Astrocyte of the cerebellum (primary cell): ENCODE data around the gene TK2.

Experiments used
- DNase-seq: peaks from one replicate; pipeline ENCODE4 v3.0.0-alpha.2; 2011; ENCODE audit warnings: low read depth
- H3K4me3 ChIP-seq: 2 replicates; pipeline ENCODE4 v1.5.1; 2011; ENCODE audit warnings: mild to moderate bottlenecking, low read depth, low read length, moderate library complexity
- CTCF ChIP-seq: IDR thresholded peaks from 2 replicates; pipeline ENCODE4 v1.5.1; 2012; ENCODE audit warnings: low read length, low read depth, moderate library complexity, mild to moderate bottlenecking; ENCODE audit errors: missing control alignments
- in situ Hi-C: cut with HindIII; loops from 2 replicates; pipeline ENCODE4 v1.10.0; 2017; ENCODE audit warnings: low sequenced_read_pairs

TK2 gene

GRCh38 chr16:66487580-66488275 lies 62.2 kb downstream of the TK2 start:
- in situ Hi-C loops: loop anchor here (5.0 kb wide), 1 partner anchor 70 kb away; no protein-coding TSS in a partner anchor
- no peak overlapping the region for H3K4me3 ChIP-seq
- TF ChIP-seq CTCF: no peak
- DNase-seq: no peak

DNA sequence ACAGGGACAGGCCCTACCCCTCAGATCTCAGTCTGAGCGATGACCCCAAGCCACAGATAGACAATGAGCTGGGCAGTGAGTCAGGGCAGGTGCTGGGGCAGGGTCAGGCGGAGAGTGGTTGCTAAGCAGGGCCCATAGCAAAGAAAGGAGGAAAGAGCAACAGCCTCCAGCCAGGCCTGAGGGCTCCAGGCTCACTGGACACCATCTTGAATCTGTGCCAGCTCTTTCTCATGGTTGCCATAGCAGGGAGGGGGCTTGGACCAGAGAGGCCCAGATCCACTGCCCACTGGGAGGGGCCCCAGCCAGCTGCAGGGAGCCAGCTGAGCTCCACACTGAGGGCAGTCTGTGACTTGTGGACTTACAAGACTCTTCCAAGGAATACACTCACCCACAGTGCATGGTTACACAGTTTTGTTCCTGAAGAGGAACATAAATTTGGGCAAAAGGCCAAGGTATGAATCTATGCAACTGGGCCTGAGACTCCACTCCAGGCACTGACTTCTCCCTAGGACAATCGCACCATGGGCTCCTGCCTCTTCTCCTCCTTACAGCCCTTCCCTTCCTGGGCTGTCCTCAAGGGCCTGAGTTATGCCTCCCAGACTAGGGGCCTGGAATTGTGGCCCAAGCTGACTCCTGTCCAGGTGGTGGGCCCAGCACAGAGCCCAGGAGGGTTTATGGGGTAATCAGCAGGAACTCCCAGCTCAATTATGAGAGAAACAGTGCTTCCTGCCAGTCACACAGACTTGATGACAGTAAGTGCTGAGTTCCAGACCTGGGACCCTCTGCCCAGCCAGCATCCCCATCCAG lies 62.9 kb downstream of the TK2 start:
- peak; percentile 63 for DNase-seq
- in situ Hi-C loops: loop anchor here (5.0 kb wide), 1 partner anchor 70 kb away; no protein-coding TSS in a partner anchor

DNA sequence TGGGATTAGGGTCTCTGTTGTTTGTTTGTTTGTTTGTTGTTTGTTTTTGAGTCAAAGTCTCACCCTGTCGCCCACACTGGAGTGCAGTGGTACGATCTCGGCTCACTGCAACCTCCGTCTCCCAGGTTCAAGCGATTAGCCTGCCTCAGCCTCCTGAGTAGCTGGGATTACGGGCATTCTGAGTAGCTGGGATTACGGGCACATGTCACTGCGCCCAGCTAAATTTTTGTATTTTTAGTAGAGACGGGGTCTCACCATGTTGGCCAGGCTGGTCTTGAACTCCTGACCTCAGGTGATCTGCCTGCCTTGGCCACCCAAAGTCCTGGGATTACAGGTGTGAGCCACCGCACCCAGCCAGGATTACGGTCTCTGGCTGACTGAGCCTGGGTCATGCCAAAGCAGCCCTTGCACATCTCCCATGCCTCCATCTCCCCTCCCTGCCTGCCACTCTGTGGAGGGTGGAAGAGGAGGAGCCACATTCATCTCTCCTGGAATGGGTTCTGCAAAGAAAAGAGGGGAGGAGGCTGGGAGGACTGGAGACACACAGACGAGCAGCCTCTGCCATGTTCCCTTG lies 63.6 kb downstream of the TK2 start:
- DNase-seq: no peak
- no peak for TF ChIP-seq CTCF
- H3K4me3 ChIP-seq: no peak overlapping the region
- in situ Hi-C loops: loop anchor here (5.0 kb wide), 1 partner anchor 69 kb away; no protein-coding TSS in a partner anchor

More for the DNA sequence above, 62.9 kb downstream of the TK2 start:
- TF ChIP-seq CTCF: no peak
- no peak overlapping the region for H3K4me3 ChIP-seq

DNA sequence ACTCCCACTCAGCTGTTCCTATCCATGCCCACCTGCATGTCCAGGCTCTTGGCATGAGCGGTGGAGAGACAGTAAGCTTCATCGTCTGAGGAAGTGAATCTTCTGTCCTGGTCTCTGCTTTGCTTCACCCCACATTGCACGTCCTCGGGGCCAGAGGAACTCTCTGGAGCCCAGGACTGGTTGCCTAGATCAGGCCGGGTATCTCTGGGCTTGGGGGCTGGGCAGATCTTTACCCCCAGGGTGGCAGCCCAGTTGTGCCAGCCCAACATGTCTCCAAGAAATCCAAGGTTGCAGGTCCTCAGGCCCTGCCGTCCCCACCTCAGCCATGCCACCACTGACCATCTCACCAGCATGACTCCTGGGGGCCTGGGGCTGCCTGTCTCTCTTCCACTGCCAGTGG lies 64.5 kb downstream of the TK2 start:
- no peak for TF ChIP-seq CTCF
- no peak overlapping the region for H3K4me3 ChIP-seq
- in situ Hi-C loops: loop anchor here (5.0 kb wide), 1 partner anchor 68 kb away; no protein-coding TSS in a partner anchor
- DNase-seq: no peak

DNA sequence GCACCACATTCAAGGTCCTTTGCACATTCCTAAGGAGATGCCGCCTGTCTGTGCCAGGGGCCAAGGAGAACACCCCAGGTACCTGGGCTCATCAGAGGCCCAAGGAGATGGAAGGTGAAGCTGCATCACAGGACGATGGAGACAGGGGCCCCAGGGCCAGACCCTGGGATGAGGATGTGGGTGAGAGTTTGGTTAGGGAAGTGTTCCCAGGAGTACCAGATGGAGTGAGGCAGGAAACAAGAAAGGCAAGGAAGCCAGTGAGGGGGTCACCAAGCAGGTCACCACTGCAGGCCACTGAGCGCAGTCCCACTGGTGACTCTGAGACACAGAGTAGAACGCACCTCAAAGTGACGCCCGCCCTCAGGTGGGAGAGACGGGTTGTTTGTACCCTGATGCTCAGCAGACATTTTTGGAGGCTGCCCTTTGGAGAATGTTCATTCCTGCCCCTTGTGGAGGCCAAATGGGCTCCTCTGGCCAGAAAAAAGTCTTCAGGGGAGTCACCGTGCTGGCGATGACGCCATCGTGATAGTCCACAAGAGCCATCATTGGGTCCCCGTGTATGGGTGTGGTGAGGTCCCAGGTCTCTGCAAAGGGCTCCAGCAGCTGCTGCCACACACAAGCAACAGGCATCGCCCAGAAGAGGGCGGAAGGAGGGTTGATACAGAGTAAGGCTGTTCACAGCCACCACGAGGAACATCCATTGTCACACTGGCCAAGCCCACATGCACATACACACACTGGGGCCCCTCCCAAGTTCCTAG lies 65.3 kb downstream of the TK2 start:
- DNase-seq: no peak
- H3K4me3 ChIP-seq: no peak overlapping the region
- in situ Hi-C loops: loop anchor here (5.0 kb wide), 1 partner anchor 67 kb away; no protein-coding TSS in a partner anchor
- TF ChIP-seq CTCF: no peak
